SK-N-SH (cell line): ENCODE measurements around the gene TIMP2.

Experiments used
- CTCF ChIP-seq: fragments of 200-600 bp; sonication (generic); IDR thresholded peaks from 2 replicates; pipeline ENCODE4 v1.6.1; 2017; ENCODE audit warnings: antibody characterized with exemption, mild to moderate bottlenecking, moderate library complexity
- EZH2phosphoT487 ChIP-seq: fragments of 200-600 bp; sonication (generic); IDR thresholded peaks from 2 replicates; pipeline ENCODE4 v1.6.1; 2017; ENCODE audit warnings: low read depth, mixed run types, mild to moderate bottlenecking, antibody characterized with exemption, moderate library complexity, borderline replicate concordance
- MXI1 ChIP-seq: IDR thresholded peaks from 2 replicates; pipeline ENCODE4 v1.6.1; 2012; ENCODE audit warnings: mild to moderate bottlenecking, low read depth, low read length, improper control_type of control experiment
- RXRA ChIP-seq: IDR thresholded peaks from 2 replicates; pipeline ENCODE4 v1.4.0; 2012; ENCODE audit warnings: low read depth, mild to moderate bottlenecking, borderline replicate concordance

- TF ChIP-seq MXI1 (no peak), CTCF (no peak), RXRA (no peak), EZH2phosphoT487 (no peak)
These were observed 104.3 kb downstream of the TIMP2 start for GRCh38 chr17:78820841-78821240.
